Activated CD8-positive, alpha-beta T cell treated with anti-CD3 and anti-CD28 coated beads for 36 hours (primary cell): ENCODE results near the gene ELP5. TPM values are rescaled to one million over a fixed set of nuclear protein-coding genes. Genes with fewer than 3 reads are reported as not detected.
A peak's percentile ranks its signal among the peaks of the same experiment; 100 is the strongest.

Experiments
- ATAC-seq: fragments of 200-7000 bp; cut with Tn5 transposase; one replicate; pipeline ENCODE4 v1.10.0; 2021; ENCODE audit warnings: mild to moderate bottlenecking, moderate library complexity
- CTCF ChIA-PET: fragments of 350-600 bp; sonication (Branson Sonifier 250); formaldehyde crosslinking; loops from one replicate; lab custom pipeline; 2021; ENCODE audit warnings: antibody characterized with exemption; lab: Charles Lee
- POLR2A ChIA-PET: fragments of 350-600 bp; sonication (Branson Sonifier 250); formaldehyde crosslinking; loops from one replicate; lab custom pipeline; 2021; ENCODE audit warnings: antibody characterized with exemption; lab: Charles Lee
- DNase-seq: peaks from one replicate; pipeline ENCODE4 v3.0.0-alpha.2; 2020
- H3K27ac Mint-ChIP-seq: one replicate; pipeline ENCODE4 v1.8.0; 2021; ENCODE audit warnings: mild to moderate bottlenecking, mixed read lengths
- H3K27me3 Mint-ChIP-seq: one replicate; pipeline ENCODE4 v1.8.0; 2021; ENCODE audit warnings: mixed read lengths
- H3K36me3 Mint-ChIP-seq: one replicate; pipeline ENCODE4 v1.8.0; 2021; ENCODE audit warnings: low read depth, mixed read lengths
- H3K4me1 Mint-ChIP-seq: one replicate; pipeline ENCODE4 v1.8.0; 2021; ENCODE audit warnings: low read depth, mixed read lengths
- H3K4me3 Mint-ChIP-seq: one replicate; pipeline ENCODE4 v1.8.0; 2021; ENCODE audit warnings: mild to moderate bottlenecking, moderate library complexity, mixed read lengths
- H3K9me3 Mint-ChIP-seq: one replicate; pipeline ENCODE4 v1.8.0; 2021; ENCODE audit warnings: mixed read lengths
- CTCF ChIP-seq: fragments of 200-600 bp; IDR thresholded peaks from one replicate; pipeline ENCODE4 v1.8.0; 2022; ENCODE audit warnings: antibody characterized with exemption, mild to moderate bottlenecking
- intact Hi-C: fragments of 100-400 bp; cut with micrococcal nuclease; formaldehyde crosslinking; loops from one replicate; pipeline ENCODE4 v1.10.0; 2022
- total RNA-seq, 2 experiments: library from RNA; stranded (reverse); gene quantifications; one replicate each; pipeline ENCODE4 v1.2.3, GENCODE V29; 2021

The ELP5 gene
- total RNA-seq, 2 experiments from 2014 or later, result 80.2 to 85.4 TPM

- Mint-ChIP-seq H3K9me3 (no peaks in the 10 kb centered on the region), H3K36me3 (peaks cover 17% of the 10 kb centered on the region), H3K27ac (peak overlapping the region; percentile 50), H3K27me3 (peaks cover 18% of the 10 kb centered on the region), H3K4me3 (peak overlapping the region; percentile 44), H3K4me1 (peaks cover 37% of the 10 kb centered on the region)
- ChIA-PET POLR2A (interaction anchor here (0.6 to 1.0 kb wide), 2 partner anchors 29 to 43 kb away, joined by 3 read pairs; partner anchors contain the start of gene DVL2), CTCF (no interaction called here)
- no peak for TF ChIP-seq CTCF
- intact Hi-C loops, result no loop called here
- peak; percentile 25 for ATAC-seq
- peak; percentile 48 for DNase-seq
Observed at GRCh38 chr17:7262935-7263800, 11.2 kb downstream of the ELP5 start.

- no peak for TF ChIP-seq CTCF
- Mint-ChIP-seq H3K27me3 (peaks cover 18% of the 10 kb centered on the region), H3K27ac (no peak overlapping the region), H3K36me3 (peaks cover 12% of the 10 kb centered on the region), H3K4me3 (no peak overlapping the region), H3K9me3 (no peaks in the 10 kb centered on the region), H3K4me1 (peaks cover 33% of the 10 kb centered on the region)
- ChIA-PET POLR2A (interaction anchor here (1.0 kb wide), 1 partner anchor 29 kb away, joined by 3 read pairs; the partner anchor contains the start of gene DVL2), CTCF (no interaction called here)
- ATAC-seq, result no peak
- intact Hi-C loops, result no loop called here
- DNase-seq, result peak; percentile 14
Observed at GRCh38 chr17:7263801-7264078, 11.7 kb downstream of the ELP5 start.

- H3K27me3 Mint-ChIP-seq, result peaks cover 17% of the 10 kb centered on the region
- H3K36me3 Mint-ChIP-seq, result no peaks in the 10 kb centered on the region
- no peaks in the 10 kb centered on the region for H3K9me3 Mint-ChIP-seq
- peaks cover 17% of the 10 kb centered on the region for H3K4me1 Mint-ChIP-seq
- no peak for TF ChIP-seq CTCF
- ATAC-seq, result no peak
- POLR2A ChIA-PET, result interaction anchor here (0.6 kb wide), 1 partner anchor 13 kb away, joined by 3 read pairs; no protein-coding TSS in a partner anchor
- H3K27ac Mint-ChIP-seq, result no peak overlapping the region
- CTCF ChIA-PET, result interaction anchor here (0.9 to 4.5 kb wide), 6 partner anchors 14 to 221 kb away, joined by 3 to 21 read pairs (median 4); no protein-coding TSS in a partner anchor
- no peak for DNase-seq
- H3K4me3 Mint-ChIP-seq, result no peak overlapping the region
- intact Hi-C loops, result no loop called here
Observed at GRCh38 chr17:7266784-7267183, 14.8 kb downstream of the ELP5 start.

GRCh38 chr17:7279448-7279847 is 27.4 kb downstream of the ELP5 start:
- Mint-ChIP-seq H3K4me1 (peaks cover 19% of the 10 kb centered on the region), H3K27ac (no peak overlapping the region), H3K9me3 (no peaks in the 10 kb centered on the region), H3K27me3 (peaks cover 16% of the 10 kb centered on the region), H3K36me3 (no peaks in the 10 kb centered on the region), H3K4me3 (no peak overlapping the region)
- ChIA-PET CTCF (interaction anchor here (2.8 to 10.3 kb wide), 2 partner anchors 19 to 76 kb away, joined by 8 to 144 read pairs; partner anchors contain the start of gene TMEM95), POLR2A (no interaction called here)
- ATAC-seq (no peak), DNase-seq (no peak)
- intact Hi-C loops, result no loop called here
- TF ChIP-seq CTCF, result no peak
